BE2C (cell line): ENCODE measurements around the gene RPAP2.

Source experiments
- DNase-seq: peaks from one replicate; pipeline ENCODE4 v3.0.0-alpha.2; 2020
- H3K27me3 ChIP-seq: fragments of 250-450 bp; sonication (Bioruptor Pico); 2 replicates; pipeline ENCODE4 v1.5.1; 2020; ENCODE audit warnings: mild to moderate bottlenecking
- H3K36me3 ChIP-seq: fragments of 250-450 bp; sonication (Bioruptor Pico); 2 replicates; pipeline ENCODE4 v1.5.1; 2020; ENCODE audit warnings: mild to moderate bottlenecking
- H3K4me1 ChIP-seq: fragments of 250-450 bp; sonication (Bioruptor Pico); 2 replicates; pipeline ENCODE4 v1.5.1; 2020
- H3K4me3 ChIP-seq: 2 replicates; pipeline ENCODE4 v1.5.1; 2011; ENCODE audit warnings: low read depth, low read length
- H3K9me3 ChIP-seq: fragments of 250-450 bp; sonication (Bioruptor Pico); 2 replicates; pipeline ENCODE4 v1.5.1; 2020
- TF ChIP-seq, protein P1 (sequence below): IDR thresholded peaks from 2 replicates; pipeline ENCODE4 v1.5.1; 2012; ENCODE audit warnings: mild to moderate bottlenecking, low read depth, low read length

The RPAP2 gene

DNA sequence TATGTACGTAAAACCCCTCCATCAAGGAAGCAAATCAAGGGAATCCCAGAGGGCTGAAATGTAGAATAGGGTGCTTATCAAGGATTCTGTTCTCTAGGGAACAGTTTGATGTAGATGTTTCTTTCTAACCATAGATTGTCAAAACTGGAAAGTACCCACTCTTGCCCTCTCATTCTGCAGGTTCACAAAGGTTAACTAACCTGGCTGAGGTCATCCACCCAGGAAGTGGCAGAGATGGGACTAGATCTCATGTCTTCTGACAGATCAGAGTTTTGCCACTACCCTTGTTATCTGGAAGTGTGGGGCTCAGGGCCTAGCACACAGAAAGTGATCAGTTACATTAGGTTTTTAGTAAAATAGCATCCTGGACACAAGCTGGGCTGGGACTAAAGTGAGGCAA is 140.4 kb downstream of the RPAP2 start:
- TF ChIP-seq, protein P1, sequence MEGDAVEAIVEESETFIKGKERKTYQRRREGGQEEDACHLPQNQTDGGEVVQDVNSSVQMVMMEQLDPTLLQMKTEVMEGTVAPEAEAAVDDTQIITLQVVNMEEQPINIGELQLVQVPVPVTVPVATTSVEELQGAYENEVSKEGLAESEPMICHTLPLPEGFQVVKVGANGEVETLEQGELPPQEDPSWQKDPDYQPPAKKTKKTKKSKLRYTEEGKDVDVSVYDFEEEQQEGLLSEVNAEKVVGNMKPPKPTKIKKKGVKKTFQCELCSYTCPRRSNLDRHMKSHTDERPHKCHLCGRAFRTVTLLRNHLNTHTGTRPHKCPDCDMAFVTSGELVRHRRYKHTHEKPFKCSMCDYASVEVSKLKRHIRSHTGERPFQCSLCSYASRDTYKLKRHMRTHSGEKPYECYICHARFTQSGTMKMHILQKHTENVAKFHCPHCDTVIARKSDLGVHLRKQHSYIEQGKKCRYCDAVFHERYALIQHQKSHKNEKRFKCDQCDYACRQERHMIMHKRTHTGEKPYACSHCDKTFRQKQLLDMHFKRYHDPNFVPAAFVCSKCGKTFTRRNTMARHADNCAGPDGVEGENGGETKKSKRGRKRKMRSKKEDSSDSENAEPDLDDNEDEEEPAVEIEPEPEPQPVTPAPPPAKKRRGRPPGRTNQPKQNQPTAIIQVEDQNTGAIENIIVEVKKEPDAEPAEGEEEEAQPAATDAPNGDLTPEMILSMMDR = no peak
- Histone ChIP-seq H3K4me3 (no peak overlapping the region), H3K27me3 (no peaks in the 10 kb centered on the region), H3K36me3 (no peaks in the 10 kb centered on the region), H3K4me1 (no peaks in the 10 kb centered on the region), H3K9me3 (no peaks in the 10 kb centered on the region)
- no peak for DNase-seq

DNA sequence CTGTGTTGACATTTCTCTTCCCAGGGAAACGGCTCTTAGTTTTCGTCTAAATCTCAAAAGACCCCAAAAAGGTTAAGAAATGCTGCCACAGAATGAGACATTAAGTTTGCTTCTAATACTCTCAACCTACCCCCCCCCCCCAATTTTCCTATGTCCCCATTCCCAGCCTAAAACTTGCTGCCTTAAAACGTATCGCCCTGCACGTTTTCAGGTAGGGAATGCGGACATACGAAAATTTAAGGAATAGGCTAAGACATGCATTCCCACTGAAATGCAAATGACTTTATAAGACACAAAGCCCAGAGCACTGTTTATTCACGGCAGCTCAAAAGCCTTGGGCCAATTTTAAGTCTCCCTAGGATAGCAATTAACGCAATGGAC is 142.4 kb downstream of the RPAP2 start:
- Histone ChIP-seq H3K9me3 (no peaks in the 10 kb centered on the region), H3K4me3 (no peak overlapping the region), H3K27me3 (no peaks in the 10 kb centered on the region)

DNA sequence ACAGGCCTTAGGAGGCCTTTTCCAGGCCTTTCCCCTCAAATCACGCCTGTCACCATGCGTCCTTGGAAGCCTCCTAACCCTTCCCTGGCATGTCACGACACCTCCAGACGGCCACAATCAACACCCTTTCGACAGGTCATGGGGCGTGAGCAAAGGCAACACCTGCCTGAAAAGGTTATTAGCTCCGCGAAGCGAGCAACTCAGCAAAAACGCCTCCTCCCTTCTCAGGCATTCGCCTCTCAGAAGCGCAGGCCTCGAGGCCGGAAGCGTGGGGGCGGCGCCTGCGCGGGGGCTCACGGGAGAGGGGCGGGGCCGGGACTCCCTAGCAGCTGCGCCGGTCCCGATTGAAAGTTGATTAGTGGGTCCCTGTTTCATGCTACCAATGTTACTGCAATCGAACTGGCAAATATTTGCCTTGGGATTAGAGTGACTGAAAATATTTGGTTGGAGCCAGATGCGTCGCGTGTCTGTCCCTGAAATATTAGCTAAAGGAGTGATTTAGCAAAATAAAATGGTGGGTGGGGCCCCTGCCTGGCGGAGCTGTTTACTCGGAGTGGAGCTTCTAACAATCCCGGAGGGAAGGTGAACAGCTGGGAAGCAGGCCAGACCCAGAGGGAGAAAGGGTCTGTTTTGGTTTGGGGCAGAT is 143.0 kb downstream of the RPAP2 start:
- no peaks in the 10 kb centered on the region for H3K9me3 ChIP-seq
- H3K27me3 ChIP-seq = no peaks in the 10 kb centered on the region
- peak; percentile 31 for DNase-seq
- peak overlapping the region; percentile 38 for H3K4me3 ChIP-seq
- no peaks in the 10 kb centered on the region for H3K4me1 ChIP-seq
- no peaks in the 10 kb centered on the region for H3K36me3 ChIP-seq
- TF ChIP-seq, protein P1 = no peak

More for the DNA sequence above, 142.4 kb downstream of the RPAP2 start:
- Histone ChIP-seq H3K4me1 (no peaks in the 10 kb centered on the region), H3K36me3 (no peaks in the 10 kb centered on the region)
- no peak for DNase-seq
- TF ChIP-seq, protein P1 = no peak

DNA sequence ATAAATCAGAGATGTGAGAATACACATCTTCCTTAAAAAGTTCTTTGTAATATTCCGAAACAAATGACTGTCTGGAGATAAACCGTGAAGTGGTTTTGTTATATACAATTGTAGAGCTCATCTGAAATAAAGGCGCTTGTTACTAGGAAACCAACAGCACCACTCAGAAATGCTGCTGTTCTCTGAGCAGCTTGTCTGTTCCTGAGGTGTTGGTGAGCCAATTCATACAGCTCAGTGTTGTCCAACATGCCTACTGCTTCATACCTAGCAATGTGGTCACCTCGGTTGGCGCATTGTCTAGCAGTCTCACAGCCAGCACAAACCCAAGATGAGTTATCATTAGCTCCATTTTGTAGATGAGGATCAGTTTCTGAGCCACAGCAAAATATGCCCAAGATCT is 143.5 kb downstream of the RPAP2 start:
- H3K4me3 ChIP-seq = peak overlapping the region; percentile 38
- no peak for DNase-seq
- H3K36me3 ChIP-seq = no peaks in the 10 kb centered on the region
- TF ChIP-seq, protein P1 = no peak
- no peaks in the 10 kb centered on the region for H3K27me3 ChIP-seq
- no peaks in the 10 kb centered on the region for H3K9me3 ChIP-seq
- no peaks in the 10 kb centered on the region for H3K4me1 ChIP-seq

DNA sequence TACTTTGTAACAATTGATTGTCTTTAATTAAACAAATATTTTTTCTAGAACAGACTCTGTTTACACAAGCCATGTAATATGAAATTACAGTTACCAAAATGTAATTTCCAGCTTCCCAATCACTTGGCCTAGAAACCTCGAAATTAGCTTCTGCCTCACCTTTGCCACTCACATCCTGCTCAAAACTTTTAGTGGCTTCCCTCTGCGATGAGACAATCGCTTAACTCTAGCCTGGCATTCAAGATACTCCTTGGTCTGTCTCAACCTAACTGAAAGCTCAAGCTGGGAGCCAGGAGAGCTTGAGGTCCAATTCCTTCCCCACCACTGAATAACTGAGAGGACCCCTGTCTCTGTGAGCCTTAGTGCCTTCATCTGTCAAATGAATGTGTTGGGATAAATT is 145.0 kb downstream of the RPAP2 start:
- Histone ChIP-seq H3K36me3 (no peaks in the 10 kb centered on the region), H3K9me3 (no peaks in the 10 kb centered on the region), H3K27me3 (no peaks in the 10 kb centered on the region), H3K4me1 (no peaks in the 10 kb centered on the region), H3K4me3 (no peak overlapping the region)
- TF ChIP-seq, protein P1 = no peak
- no peak for DNase-seq

DNA sequence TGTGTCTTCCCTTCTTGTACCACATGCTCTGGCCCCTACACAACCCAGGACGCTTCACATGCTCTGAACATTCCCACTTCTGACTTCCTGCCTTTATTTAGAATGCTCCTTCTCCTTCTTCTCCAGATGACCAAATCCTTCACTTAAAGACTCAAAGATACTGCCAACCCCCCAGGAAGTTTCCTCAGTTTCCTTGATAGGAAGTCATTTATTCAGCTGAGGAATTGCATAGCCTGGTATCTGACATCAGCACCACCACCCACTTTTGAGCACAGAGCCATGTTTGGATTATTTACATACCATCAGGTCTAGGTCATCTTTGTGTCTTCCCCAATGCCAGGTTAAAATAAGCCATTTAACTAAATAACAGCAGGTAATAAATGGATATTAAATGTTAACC is 145.5 kb downstream of the RPAP2 start:
- Histone ChIP-seq H3K4me3 (no peak overlapping the region), H3K4me1 (no peaks in the 10 kb centered on the region), H3K27me3 (no peaks in the 10 kb centered on the region), H3K9me3 (no peaks in the 10 kb centered on the region), H3K36me3 (no peaks in the 10 kb centered on the region)
- TF ChIP-seq, protein P1 = no peak
- no peak for DNase-seq
